GM12878 (cell line): ENCODE measurements around the gene NPR2. TPM values are rescaled to one million over a fixed set of nuclear protein-coding genes. Genes with fewer than 3 reads are reported as not detected.

ENCODE experiments used
- ATAC-seq: fragments of 200-7000 bp; cut with Tn5 transposase; 3 replicates; pipeline ENCODE4 v1.9.1; 2020; ENCODE audit warnings: mild to moderate bottlenecking, moderate library complexity
- BruUV-seq: library from RNA; stranded (reverse); fragments of 400-500 nt; replicated peaks from 2 replicates; lab custom pipeline; 2021; lab: Mats Ljungman, UMichigan
- CTCF ChIA-PET: fragments of 300-600 bp; sonication (Branson Sonifier 250); formaldehyde crosslinking; extraction: SDS; loops from one replicate; lab custom pipeline; 2021; ENCODE audit warnings: inconsistent platforms; lab: Yijun Ruan, JAX
- POLR2A ChIA-PET: fragments of 350-600 bp; formaldehyde crosslinking; extraction: SDS; loops from one replicate; lab custom pipeline; 2021; ENCODE audit warnings: inconsistent platforms; lab: Charles Lee
- RAD21 ChIA-PET: fragments of 300-600 bp; sonication (Branson Sonifier 250); formaldehyde crosslinking; loops from one replicate; lab custom pipeline; 2023; ENCODE audit warnings: antibody characterized with exemption; ENCODE audit not compliant: unreplicated experiment; lab: Charles Lee
- SMC1A ChIA-PET: fragments of 300-600 bp; sonication (Branson Sonifier 250); formaldehyde crosslinking; loops from one replicate; lab custom pipeline; 2023; ENCODE audit not compliant: unreplicated experiment, uncharacterized antibody; lab: Charles Lee
- DNase-seq: peaks from one replicate; pipeline ENCODE4 v3.0.0-alpha.2; 2011; ENCODE audit warnings: low read depth, low spot score
- FAIRE-seq: peaks from 3 replicates; lab custom pipeline; 2011; peaks lifted over from hg19 to GRCh38; lab: Jason Lieb, UNC
- H2AFZ ChIP-seq: 2 replicates; pipeline ENCODE4 v1.6.0; 2011; ENCODE audit warnings: low read depth, low read length, control low read depth; ENCODE audit not compliant: control insufficient read depth
- H3K27ac ChIP-seq: 2 replicates; pipeline ENCODE4 v1.5.1; 2011; ENCODE audit warnings: control low read depth; ENCODE audit not compliant: control insufficient read depth, insufficient read depth
- H3K27me3 ChIP-seq, 2 experiments: replicated peaks in 1 of 2; 2 replicates each; pipeline versions ENCODE4 v1.6.0 to v1.6.1; 2011; ENCODE audit warnings: low read length in 1 of 2; ENCODE audit not compliant: control insufficient read depth in 2 of 2, insufficient read depth in 2 of 2
- H3K36me3 ChIP-seq, 2 experiments: 2 replicates each; pipeline ENCODE4 v1.5.1; 2011; ENCODE audit warnings: low read length in 1 of 2; ENCODE audit not compliant: control insufficient read depth in 2 of 2, insufficient read depth in 2 of 2
- H3K4me1 ChIP-seq: 2 replicates; pipeline ENCODE4 v1.6.1; 2011; ENCODE audit warnings: mild to moderate bottlenecking, low read length, moderate library complexity, mixed read lengths; ENCODE audit not compliant: control insufficient read depth, insufficient read depth
- H3K4me2 ChIP-seq: 2 replicates; pipeline ENCODE4 v1.6.0; 2011; ENCODE audit warnings: control low read depth; ENCODE audit not compliant: control insufficient read depth, insufficient read depth
- H3K4me3 ChIP-seq: fragments of 200-600 bp; sonication (generic); 2 replicates; pipeline ENCODE4 v1.5.1; 2016
- H3K79me2 ChIP-seq: 2 replicates; pipeline ENCODE4 v1.6.0; 2011; ENCODE audit warnings: low read length; ENCODE audit not compliant: control insufficient read depth, insufficient read depth
- H3K9ac ChIP-seq: 2 replicates; pipeline ENCODE4 v1.8.0; 2011; ENCODE audit warnings: low read length, control low read depth, mixed read lengths; ENCODE audit not compliant: control insufficient read depth, insufficient read depth
- H3K9me3 ChIP-seq: replicated peaks from 3 replicates; pipeline ENCODE4 v1.5.1; 2011; ENCODE audit warnings: mild to moderate bottlenecking, low read length; ENCODE audit not compliant: control insufficient read depth, insufficient read depth
- H4K20me1 ChIP-seq: 2 replicates; pipeline ENCODE4 v1.6.0; 2011; ENCODE audit not compliant: control insufficient read depth, insufficient read depth
- BHLHE40 ChIP-seq, 2 experiments: fragments of 450-650 bp in 1 of 2; IDR thresholded peaks; 2 replicates each; pipeline ENCODE4 v1.6.1; 2011 to 2017; ENCODE audit warnings: low read depth in 2 of 2, borderline replicate concordance in 1 of 2, improper control_type of control experiment in 1 of 2, low read length in 1 of 2, mild to moderate bottlenecking in 1 of 2
- DPF2 ChIP-seq: fragments of 450-650 bp; IDR thresholded peaks from 2 replicates; pipeline ENCODE4 v1.6.1; 2017; ENCODE audit warnings: mild to moderate bottlenecking
- GABPA ChIP-seq: IDR thresholded peaks from 2 replicates; pipeline ENCODE4 v1.6.1; 2014; ENCODE audit warnings: antibody characterized with exemption, low read depth, mild to moderate bottlenecking, inconsistent platforms
- IKZF1 ChIP-seq: fragments of 450-650 bp; conservative IDR thresholded peaks from 2 replicates; pipeline ENCODE4 v1.6.1; 2017; ENCODE audit warnings: antibody characterized with exemption, mild to moderate bottlenecking
- RB1 ChIP-seq: fragments of 450-650 bp; formaldehyde crosslinking; IDR thresholded peaks from 2 replicates; pipeline ENCODE4 v1.6.1; 2017; ENCODE audit warnings: mild to moderate bottlenecking, borderline replicate concordance
- RFX5 ChIP-seq: IDR thresholded peaks from 2 replicates; pipeline ENCODE4 v1.6.1; 2011; ENCODE audit warnings: low read depth, low read length, improper control_type of control experiment
- SIN3A ChIP-seq: IDR thresholded peaks from 2 replicates; pipeline ENCODE4 v1.6.1; 2012; ENCODE audit warnings: low read depth, low read length, improper control_type of control experiment
- SIX5 ChIP-seq: IDR thresholded peaks from 2 replicates; pipeline ENCODE4 v1.6.1; 2011; ENCODE audit warnings: mild to moderate bottlenecking, low read depth, low read length, moderate library complexity; ENCODE audit not compliant: severe bottlenecking
- WGBS: methylation state at CpG from one replicate; pipeline ENCODE4 v1.1.6; 2016; ENCODE audit warnings: low lambda C conversion rate; ENCODE audit not compliant: insufficient replicate concordance, insufficient coverage; ENCODE audit errors: missing lambda C conversion rate; 5-methylcytosine and 5-hydroxymethylcytosine counted together
- in situ Hi-C: fragments of 300-500 bp; cut with MboI; formaldehyde crosslinking; loops from 9 replicates; pipeline ENCODE4 v1.14.3; 2018; ENCODE audit warnings: mixed read lengths
- intact Hi-C: fragments of 100-400 bp; cut with micrococcal nuclease; formaldehyde crosslinking; loops from one replicate; pipeline ENCODE4 v1.14.2; 2022; ENCODE audit not compliant: unreplicated experiment
- polyA plus RNA-seq, 11 experiments: library from polyadenylated mRNA; depleted of rRNA in 4 of 11; unstranded in 6 of 11; stranded (reverse) in 5 of 11; fragments of >200 nt; fragmentation: Nextera tagmentation in 4 of 11; fragmentation: Illumina TruSeq in 1 of 11; extraction: Ambion mirVana in 4 of 11; extraction: Trizol in 1 of 11; gene quantifications; 1 replicate in 1 of 11; 2 replicates in 10 of 11; pipeline versions ENCODE4 v1.2.1 to v1.2.3, GENCODE V29; 2011 to 2016; ENCODE audit warnings: inconsistent platforms in 2 of 11, missing spikeins in 2 of 11, low read depth in 1 of 11
- total RNA-seq, 4 experiments: library from RNA; depleted of rRNA in 3 of 4; stranded (reverse); fragments of >200 nt in 3 of 4; fragmentation: Illumina TruSeq in 1 of 4; extraction: Trizol in 1 of 4; gene quantifications; 2 replicates each; pipeline versions ENCODE4 v1.2.1 to v1.2.3, GENCODE V29; 2013 to 2021
- TF ChIP-seq, protein P1 (sequence below): IDR thresholded peaks from 2 replicates; pipeline ENCODE4 v1.6.1; 2011; ENCODE audit warnings: borderline replicate concordance, low read depth, mild to moderate bottlenecking, moderate library complexity, low read length; ENCODE audit not compliant: insufficient read depth, poor library complexity, severe bottlenecking
- TF ChIP-seq, protein P2 (sequence below): IDR thresholded peaks from 2 replicates; pipeline ENCODE4 v1.6.1; 2012; ENCODE audit warnings: mild to moderate bottlenecking, low read depth, low read length
- TF ChIP-seq, protein P3 (sequence below): fragments of 450-650 bp; IDR thresholded peaks from 2 replicates; pipeline ENCODE4 v1.6.1; 2016; ENCODE audit warnings: mild to moderate bottlenecking, moderate library complexity, borderline replicate concordance

NPR2 gene
- total and polyA plus RNA-seq, 10 of the 15 experiments (the other 5 are each of a cell fraction or from before 2014, with no cell fraction given) = 2.0 to 20.9 (median 6.8) TPM

- FAIRE-seq = peak; percentile 18
- Histone ChIP-seq H3K4me3 (peak overlapping the region; percentile 10; the same call in 1 of the 2 replicates), H3K9me3 (no peaks in the 10 kb centered on the region), H3K4me2 (peak overlapping the region; percentile 56), H3K27ac (peak overlapping the region; percentile 54), H2AFZ (peak overlapping the region; percentile 24), H3K36me3 (no peaks in the 10 kb centered on the region), H4K20me1 (no peaks in the 10 kb centered on the region), H3K79me2 (no peaks in the 10 kb centered on the region; the same call in 1 of the 2 replicates), H3K9ac (peak overlapping the region; percentile 29; the same call in 1 of the 2 replicates), H3K4me1 (peaks cover 28% of the 10 kb centered on the region), H3K27me3 (no peaks in the 10 kb centered on the region)
- 74% methylated on average over 14 of the region's 14 CpGs for WGBS
- intact Hi-C loops = loop anchor here (1.0 kb wide), 1 partner anchor 8 kb away; no protein-coding TSS in a partner anchor
- ChIA-PET SMC1A (interaction anchor here (0.6 to 8.9 kb wide), 10 partner anchors 8 to 106 kb away, joined by 3 to 118 read pairs (median 5); partner anchors contain the start of gene SPAG8), RAD21 (interaction anchor here (0.9 to 5.4 kb wide), 10 partner anchors 9 to 188 kb away, joined by 3 to 41 read pairs (median 4); partner anchors contain the start of genes CREB3, SPAG8 and TLN1), POLR2A (interaction anchor here (0.6 to 6.2 kb wide), 3 partner anchors 11 to 705 kb away, joined by 3 to 80 read pairs (median 5); no protein-coding TSS in a partner anchor), CTCF (interaction anchor here (1.0 to 7.8 kb wide), 18 partner anchors 8 to 138 kb away, joined by 3 to 59 read pairs (median 6); partner anchors contain the start of genes HINT2 and SPAG8)
- BruUV-seq = no TSS peak
- peak; percentile 65 for ATAC-seq
- no peak for DNase-seq
- in situ Hi-C loops = no loop called here
- no peak for TF ChIP-seq SIX5
- no peak for TF ChIP-seq SIN3A
- 0 out of 2 replicates have a peak, but pooled peaks have one; percentile 15 for TF ChIP-seq DPF2
- TF ChIP-seq BHLHE40 (IDR thresholded peaks at IDR 0.05; ENCODE audit: borderline replicate concordance in 1 of 2, low read depth in 2 of 2, low read length in 1 of 2) = peak; percentile 36 to 72; a peak in 2 of 4 replicates
- no peak for TF ChIP-seq RFX5
- TF ChIP-seq GABPA = peak; percentile 55; the same call in 1 of the 2 replicates
- TF ChIP-seq, protein P1, sequence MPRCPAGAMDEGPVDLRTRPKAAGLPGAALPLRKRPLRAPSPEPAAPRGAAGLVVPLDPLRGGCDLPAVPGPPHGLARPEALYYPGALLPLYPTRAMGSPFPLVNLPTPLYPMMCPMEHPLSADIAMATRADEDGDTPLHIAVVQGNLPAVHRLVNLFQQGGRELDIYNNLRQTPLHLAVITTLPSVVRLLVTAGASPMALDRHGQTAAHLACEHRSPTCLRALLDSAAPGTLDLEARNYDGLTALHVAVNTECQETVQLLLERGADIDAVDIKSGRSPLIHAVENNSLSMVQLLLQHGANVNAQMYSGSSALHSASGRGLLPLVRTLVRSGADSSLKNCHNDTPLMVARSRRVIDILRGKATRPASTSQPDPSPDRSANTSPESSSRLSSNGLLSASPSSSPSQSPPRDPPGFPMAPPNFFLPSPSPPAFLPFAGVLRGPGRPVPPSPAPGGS = no peak
- no peak for TF ChIP-seq RB1
- TF ChIP-seq, protein P2, sequence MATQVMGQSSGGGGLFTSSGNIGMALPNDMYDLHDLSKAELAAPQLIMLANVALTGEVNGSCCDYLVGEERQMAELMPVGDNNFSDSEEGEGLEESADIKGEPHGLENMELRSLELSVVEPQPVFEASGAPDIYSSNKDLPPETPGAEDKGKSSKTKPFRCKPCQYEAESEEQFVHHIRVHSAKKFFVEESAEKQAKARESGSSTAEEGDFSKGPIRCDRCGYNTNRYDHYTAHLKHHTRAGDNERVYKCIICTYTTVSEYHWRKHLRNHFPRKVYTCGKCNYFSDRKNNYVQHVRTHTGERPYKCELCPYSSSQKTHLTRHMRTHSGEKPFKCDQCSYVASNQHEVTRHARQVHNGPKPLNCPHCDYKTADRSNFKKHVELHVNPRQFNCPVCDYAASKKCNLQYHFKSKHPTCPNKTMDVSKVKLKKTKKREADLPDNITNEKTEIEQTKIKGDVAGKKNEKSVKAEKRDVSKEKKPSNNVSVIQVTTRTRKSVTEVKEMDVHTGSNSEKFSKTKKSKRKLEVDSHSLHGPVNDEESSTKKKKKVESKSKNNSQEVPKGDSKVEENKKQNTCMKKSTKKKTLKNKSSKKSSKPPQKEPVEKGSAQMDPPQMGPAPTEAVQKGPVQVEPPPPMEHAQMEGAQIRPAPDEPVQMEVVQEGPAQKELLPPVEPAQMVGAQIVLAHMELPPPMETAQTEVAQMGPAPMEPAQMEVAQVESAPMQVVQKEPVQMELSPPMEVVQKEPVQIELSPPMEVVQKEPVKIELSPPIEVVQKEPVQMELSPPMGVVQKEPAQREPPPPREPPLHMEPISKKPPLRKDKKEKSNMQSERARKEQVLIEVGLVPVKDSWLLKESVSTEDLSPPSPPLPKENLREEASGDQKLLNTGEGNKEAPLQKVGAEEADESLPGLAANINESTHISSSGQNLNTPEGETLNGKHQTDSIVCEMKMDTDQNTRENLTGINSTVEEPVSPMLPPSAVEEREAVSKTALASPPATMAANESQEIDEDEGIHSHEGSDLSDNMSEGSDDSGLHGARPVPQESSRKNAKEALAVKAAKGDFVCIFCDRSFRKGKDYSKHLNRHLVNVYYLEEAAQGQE = no peak
- TF ChIP-seq, protein P3, sequence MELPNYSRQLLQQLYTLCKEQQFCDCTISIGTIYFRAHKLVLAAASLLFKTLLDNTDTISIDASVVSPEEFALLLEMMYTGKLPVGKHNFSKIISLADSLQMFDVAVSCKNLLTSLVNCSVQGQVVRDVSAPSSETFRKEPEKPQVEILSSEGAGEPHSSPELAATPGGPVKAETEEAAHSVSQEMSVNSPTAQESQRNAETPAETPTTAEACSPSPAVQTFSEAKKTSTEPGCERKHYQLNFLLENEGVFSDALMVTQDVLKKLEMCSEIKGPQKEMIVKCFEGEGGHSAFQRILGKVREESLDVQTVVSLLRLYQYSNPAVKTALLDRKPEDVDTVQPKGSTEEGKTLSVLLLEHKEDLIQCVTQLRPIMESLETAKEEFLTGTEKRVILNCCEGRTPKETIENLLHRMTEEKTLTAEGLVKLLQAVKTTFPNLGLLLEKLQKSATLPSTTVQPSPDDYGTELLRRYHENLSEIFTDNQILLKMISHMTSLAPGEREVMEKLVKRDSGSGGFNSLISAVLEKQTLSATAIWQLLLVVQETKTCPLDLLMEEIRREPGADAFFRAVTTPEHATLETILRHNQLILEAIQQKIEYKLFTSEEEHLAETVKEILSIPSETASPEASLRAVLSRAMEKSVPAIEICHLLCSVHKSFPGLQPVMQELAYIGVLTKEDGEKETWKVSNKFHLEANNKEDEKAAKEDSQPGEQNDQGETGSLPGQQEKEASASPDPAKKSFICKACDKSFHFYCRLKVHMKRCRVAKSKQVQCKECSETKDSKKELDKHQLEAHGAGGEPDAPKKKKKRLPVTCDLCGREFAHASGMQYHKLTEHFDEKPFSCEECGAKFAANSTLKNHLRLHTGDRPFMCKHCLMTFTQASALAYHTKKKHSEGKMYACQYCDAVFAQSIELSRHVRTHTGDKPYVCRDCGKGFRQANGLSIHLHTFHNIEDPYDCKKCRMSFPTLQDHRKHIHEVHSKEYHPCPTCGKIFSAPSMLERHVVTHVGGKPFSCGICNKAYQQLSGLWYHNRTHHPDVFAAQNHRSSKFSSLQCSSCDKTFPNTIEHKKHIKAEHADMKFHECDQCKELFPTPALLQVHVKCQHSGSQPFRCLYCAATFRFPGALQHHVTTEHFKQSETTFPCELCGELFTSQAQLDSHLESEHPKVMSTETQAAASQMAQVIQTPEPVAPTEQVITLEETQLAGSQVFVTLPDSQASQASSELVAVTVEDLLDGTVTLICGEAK = peak; percentile 13; the same call in 1 of the 2 replicates
- TF ChIP-seq IKZF1 = peak; percentile 15
These were observed 43.1 kb downstream of the NPR2 start for GRCh38 chr9:35834260-35835215.
